GM18517 (cell line): ENCODE data around the gene MYO1D.

Source experiments
- ATAC-seq: cut with Tn5 transposase; IDR thresholded peaks from one replicate; pipeline ENCODE4 v1.9.1; 2021; ENCODE audit warnings: mild to moderate bottlenecking, moderate library complexity; ENCODE audit not compliant: unreplicated experiment

The MYO1D gene

GRCh38 chr17:32519228-32520103, 357.5 kb downstream of the MYO1D start:
- no peak for ATAC-seq

- no peak for ATAC-seq
Measured at GRCh38 chr17:32518646-32519227, 358.2 kb downstream of the MYO1D start.

- no peak for ATAC-seq
Measured at GRCh38 chr17:32517982-32518381, 358.9 kb downstream of the MYO1D start.

GRCh38 chr17:32516940-32517701, 359.8 kb downstream of the MYO1D start:
- ATAC-seq = no peak

GRCh38 chr17:32516450-32516849, 360.5 kb downstream of the MYO1D start:
- ATAC-seq = no peak

GRCh38 chr17:32515677-32516383, 361.1 kb downstream of the MYO1D start:
- peak; percentile 48 for ATAC-seq

DNA sequence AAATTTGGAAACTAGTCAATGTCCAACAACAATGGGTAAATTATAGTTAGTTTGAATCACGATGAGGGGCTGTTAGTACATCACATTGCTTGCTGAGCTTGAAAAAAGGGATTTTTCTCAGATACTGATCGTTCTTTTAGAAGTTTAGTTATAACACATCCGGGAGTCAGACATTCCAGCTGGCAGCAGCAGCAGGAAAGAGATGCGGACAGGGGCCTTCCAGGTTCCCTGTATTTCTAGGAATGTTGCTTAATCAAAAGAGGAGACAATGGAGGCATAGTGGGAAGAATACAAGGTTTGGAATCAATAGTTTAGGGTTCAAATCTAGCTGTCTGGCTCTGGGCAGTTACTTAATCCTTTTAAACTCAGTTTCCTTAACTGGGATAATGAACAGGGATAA, 362.3 kb downstream of the MYO1D start:
- no peak for ATAC-seq

DNA sequence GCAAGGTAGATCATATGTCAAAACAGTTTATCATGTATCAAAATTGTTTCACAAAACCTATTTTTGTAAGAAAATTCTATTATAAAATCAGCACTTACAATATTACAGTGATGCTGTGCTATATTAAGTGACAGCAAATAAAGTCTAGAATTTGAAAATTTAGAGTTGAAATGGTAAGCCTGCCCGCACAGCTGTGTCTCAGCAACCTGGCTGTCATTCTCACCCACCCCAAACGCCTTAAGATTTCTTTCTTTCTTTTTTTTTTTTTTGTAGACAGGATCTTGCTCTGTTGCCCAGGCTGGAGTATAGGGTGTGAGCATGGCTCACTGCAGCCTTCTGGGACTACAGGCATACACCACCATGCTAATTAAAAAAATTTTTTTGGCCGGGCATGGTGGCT, 363.3 kb downstream of the MYO1D start:
- no peak for ATAC-seq

DNA sequence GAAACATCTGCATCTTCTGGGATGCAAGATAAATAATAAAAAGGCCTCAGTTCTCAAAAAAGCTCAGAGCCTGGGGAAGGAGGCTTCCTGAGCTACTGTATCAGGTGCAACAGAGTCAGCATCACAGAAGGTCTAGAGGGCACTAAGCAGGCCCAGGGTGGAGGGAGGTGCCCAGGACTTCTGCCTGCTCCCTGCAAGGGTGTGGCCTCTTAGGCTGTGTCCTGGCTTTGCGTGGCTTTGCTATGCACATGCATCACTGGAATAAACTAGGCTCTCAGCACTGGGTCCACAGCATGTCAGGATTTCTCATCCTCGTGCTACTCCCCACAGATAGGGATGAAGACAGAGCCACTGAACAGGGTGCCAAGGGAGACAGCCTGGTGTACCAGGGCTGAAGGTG, 364.6 kb downstream of the MYO1D start:
- ATAC-seq = no peak

DNA sequence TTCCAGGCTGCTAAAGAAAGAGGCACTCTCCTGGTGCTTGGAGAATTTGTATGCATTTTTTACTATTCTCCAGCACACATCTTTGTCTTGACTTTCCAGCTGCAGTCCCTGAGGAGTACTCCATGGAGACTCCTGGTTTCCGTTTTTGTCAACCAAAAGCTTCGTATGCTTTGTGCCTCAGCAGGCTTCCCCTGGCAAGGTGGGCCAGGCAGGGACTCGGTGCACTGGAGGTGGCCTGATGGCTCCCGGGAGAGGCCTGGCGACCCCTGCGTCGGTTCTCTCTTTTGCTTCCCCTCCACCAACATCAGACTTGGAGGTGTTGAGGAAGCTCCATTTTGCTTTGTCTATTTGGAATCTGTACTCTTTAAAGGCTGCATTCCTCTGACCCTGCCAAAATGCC, 366.5 kb downstream of the MYO1D start:
- ATAC-seq = no peak

DNA sequence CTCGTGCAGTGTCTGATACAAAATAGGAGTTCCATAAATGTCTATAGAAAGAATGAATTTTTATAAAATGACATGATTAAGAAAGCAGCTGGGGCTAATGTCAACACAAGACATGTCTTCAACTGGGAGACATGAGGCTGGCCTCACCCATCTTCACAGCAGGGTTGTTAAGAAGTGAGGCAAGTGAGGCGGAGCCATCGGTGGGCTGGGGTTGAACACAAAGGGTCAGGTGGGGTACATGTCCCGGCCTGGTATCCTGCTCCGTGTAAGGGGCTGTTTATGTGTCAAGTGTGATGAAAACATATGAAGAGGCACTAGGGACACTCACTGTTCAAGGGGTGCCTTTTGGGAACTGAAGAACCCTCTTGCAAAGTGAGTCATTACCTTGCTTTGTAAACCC, 368.0 kb downstream of the MYO1D start:
- ATAC-seq = no peak

GRCh38 chr17:32504166-32504990, 372.5 kb downstream of the MYO1D start:
- no peak for ATAC-seq

DNA sequence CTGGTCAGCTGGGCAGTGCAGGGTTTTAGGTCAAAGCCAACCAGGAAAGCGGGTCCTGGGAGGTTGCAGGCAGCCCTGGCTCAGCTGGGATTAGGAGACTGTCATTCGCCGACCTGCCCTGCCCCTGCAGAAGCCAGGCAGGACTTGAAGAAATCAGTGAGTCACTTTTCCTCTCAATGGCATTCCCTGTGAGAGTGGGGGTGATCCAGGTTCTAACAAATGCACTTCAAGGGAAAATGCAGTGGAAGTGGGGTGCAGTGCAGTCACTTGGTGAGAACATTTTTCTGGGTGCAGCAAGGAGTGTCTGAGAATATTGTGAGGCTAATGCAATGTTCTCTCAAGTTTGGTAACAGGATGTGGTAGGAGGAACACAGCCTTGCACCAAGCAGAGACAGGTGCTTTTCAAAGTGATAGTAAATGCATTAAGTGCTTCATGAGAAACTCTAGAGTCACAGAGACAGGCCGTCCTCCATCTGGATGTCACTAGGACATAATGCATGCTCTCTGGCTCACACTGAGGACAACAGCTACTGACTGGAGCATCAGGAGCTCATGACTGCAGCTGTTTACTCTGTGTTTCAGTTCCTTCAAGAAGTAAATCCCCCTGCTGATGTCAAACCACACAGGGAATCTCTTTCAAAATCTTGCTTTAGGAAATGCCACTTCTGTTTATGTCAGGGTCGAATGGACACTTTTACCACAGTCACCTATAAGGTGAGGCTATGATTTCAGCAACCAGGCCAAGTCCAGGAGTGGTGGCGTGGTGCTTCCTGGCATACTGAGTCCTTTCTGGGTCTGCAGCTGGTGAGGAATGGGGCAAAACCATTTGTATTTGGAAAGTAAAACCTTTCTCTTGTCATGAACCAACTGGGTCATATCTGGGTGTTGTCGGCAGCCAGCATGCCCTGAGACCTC, 373.4 kb downstream of the MYO1D start:
- ATAC-seq = peak; percentile 91

- ATAC-seq = no peak
Measured at GRCh38 chr17:32502710-32503109, 374.2 kb downstream of the MYO1D start.

GRCh38 chr17:32502013-32502412, 374.9 kb downstream of the MYO1D start:
- no peak for ATAC-seq

DNA sequence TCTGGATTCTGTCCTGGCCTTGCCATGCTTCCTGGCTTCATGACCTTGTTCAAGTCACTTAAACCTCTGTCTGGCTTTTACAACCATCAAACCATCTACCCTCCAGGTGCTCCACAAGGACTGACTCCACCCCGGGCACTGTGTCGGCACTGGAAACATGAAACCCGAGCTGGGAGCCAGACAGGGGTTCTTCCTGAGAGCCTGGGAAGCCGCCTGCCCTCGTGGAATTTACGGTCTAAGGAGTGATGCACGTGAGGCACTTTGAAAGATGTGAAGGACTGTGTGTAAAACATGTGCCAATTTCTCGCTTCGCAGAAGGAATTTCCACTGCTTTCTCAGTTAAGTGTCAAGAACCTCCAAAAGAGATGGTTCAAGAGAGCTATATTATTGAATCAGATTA, 378.5 kb downstream of the MYO1D start:
- no peak for ATAC-seq

DNA sequence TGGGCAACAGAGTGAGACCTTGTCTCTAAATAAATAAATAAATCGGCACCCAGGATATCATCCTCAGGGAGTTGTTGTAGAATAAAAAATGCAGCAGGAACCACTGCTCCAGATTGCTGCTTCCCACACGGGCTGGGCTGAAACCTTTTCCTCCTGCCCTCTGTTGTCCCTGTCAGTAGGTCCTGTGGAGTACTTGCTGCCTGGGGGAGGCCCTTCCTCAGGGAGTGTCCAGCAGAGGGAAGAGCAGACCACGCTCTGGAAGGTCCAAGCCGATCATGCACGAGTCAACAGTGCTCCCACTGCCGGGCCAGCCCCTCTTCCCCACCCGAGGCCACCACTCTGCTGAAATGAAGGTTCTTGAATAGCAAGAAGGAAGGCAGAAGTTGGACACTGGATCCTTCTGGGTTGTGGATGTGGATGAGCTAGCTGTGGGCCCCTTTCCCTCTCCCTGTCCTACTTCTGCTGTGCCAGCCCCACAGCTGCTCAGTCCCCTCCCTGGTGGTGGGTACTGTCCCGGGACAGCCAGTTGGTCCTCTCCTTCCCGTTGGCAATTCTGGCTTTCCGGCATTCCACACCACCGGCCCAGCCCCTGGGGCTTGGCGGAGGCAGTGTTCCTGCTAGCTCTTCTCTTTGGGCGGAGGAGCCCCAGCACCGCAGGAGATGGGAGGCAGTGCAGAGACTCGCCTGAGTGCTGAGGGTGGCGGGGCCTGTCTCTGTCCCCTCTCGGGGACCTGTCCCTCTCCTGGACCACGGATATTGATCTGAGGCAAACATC, 379.3 kb downstream of the MYO1D start:
- ATAC-seq = no peak

DNA sequence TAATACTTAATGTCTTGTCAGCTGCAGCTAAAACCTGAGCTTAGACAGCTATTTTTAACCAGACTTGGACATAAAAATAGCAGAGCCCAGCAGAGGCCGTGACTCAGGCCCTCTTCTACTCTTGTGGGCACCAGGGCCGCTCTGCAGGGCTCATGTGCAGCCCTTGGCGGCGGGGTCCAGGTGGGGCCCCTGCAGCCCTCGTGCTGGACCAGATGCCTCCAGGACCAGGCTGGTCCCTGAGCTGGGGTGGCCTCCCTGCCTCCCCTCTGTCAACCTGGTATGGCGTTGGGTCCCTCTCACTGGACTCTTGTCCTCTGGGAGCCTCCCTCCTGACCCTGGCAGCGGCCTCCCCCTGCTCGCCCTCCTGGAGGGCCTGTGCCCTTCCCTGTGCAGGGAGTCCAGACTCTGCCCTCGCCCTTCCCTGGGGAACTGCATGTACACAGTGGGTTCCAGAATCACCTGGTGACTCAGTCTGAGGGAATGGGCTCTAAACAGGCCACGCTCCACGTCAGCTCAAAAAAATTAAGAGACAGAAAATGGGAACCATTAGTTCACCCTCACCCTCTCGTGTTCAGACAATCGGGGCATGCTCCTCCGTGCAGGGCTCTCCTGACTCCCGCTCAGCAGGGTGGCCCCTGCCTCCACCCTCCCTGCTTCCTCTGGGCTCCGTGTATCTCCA, 380.4 kb downstream of the MYO1D start:
- no peak for ATAC-seq
